HFF-Myc (cell line): ENCODE data around the gene SART3.

Source experiments
- DNase-seq: peaks from one replicate; pipeline ENCODE4 v3.0.0-alpha.2; 2011; ENCODE audit warnings: low read depth; ENCODE audit errors: extremely low read depth
- H3K4me3 ChIP-seq: replicated peaks from 2 replicates; pipeline ENCODE4 v1.5.1; 2011; ENCODE audit warnings: low read depth, mild to moderate bottlenecking, control low read depth, low read length
- CTCF ChIP-seq: IDR thresholded peaks from 2 replicates; pipeline ENCODE4 v1.5.1; 2012; ENCODE audit warnings: mild to moderate bottlenecking, low read depth, low read length, control low read depth; ENCODE audit errors: missing control alignments

SART3 gene

GRCh38 chr12:108605690-108606406 is 44.9 kb upstream of the SART3 start:
- DNase-seq: no peak
- TF ChIP-seq CTCF: no peak
- H3K4me3 ChIP-seq: no peak overlapping the region

- no peak for TF ChIP-seq CTCF
- DNase-seq: no peak
- no peak overlapping the region for H3K4me3 ChIP-seq
Observed at GRCh38 chr12:108605000-108605689, 44.2 kb upstream of the SART3 start.

- TF ChIP-seq CTCF: no peak
- H3K4me3 ChIP-seq: no peak overlapping the region
- DNase-seq: no peak
Observed at GRCh38 chr12:108604208-108604941, 43.4 kb upstream of the SART3 start.

- TF ChIP-seq CTCF: no peak
- no peak overlapping the region for H3K4me3 ChIP-seq
- DNase-seq: no peak
Observed at GRCh38 chr12:108603743-108604142, 42.8 kb upstream of the SART3 start.

GRCh38 chr12:108602976-108603704 is 42.2 kb upstream of the SART3 start:
- H3K4me3 ChIP-seq: no peak overlapping the region
- no peak for TF ChIP-seq CTCF
- no peak for DNase-seq

GRCh38 chr12:108602209-108602705 is 41.3 kb upstream of the SART3 start:
- no peak for DNase-seq
- no peak for TF ChIP-seq CTCF
- H3K4me3 ChIP-seq: no peak overlapping the region
